HG02588 (cell line): Measurements from ENCODE around the gene ADTRP.

Experiments
- ATAC-seq: cut with Tn5 transposase; IDR thresholded peaks from one replicate; pipeline ENCODE4 v1.9.1; 2021; ENCODE audit warnings: mild to moderate bottlenecking, moderate library complexity; ENCODE audit not compliant: unreplicated experiment

The ADTRP gene

DNA sequence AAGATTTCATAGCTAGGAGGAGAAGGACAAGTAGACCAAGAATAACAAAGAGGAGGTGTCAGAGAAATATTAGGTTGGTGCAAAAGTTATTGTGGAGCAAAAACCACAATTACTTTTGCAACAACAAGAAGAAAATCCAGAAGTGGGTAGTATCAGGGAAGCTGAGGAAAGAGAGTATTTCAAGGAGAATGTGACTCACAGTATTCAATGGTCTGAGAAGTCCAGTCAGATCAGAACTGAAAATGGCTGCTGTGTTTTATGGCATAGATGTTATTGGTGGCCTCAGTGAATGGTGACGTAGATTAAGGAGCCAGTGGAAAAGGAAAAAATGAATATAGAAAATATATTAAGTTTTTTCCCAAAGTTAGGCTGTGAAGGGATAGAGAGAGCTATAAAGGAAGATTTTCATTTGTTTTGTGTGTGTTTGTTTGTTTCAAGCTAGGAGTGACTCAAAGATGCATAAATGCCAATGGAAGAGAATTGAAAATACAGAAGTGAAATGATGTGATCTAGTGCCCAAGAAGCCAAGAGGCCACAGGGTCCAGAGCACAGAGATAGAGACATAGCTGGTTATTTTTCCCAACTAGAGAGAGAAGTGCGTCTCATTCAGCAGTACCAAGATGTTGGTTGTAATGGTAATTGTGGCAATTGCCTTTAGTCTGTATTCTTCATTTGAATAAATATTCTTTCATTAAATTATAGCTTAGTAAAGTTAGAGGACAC, 112.8 kb downstream of the ADTRP start:
- ATAC-seq = no peak
